Natural killer cell (primary cell): ENCODE results near the gene ADAMTS17. TPM values are rescaled to one million over a fixed set of nuclear protein-coding genes. Genes with fewer than 3 reads are reported as not detected.

ENCODE experiments used
- ATAC-seq, 3 donors: fragments of 150-1000 bp in 2 of 3; fragments of 200-7000 bp in 1 of 3; cut with Tn5 transposase; 1 replicate in 1 of 3; 2 replicates in 2 of 3; pipeline ENCODE4 v1.10.0; 2021; ENCODE audit warnings: mild to moderate bottlenecking in 2 of 3, moderate library complexity in 2 of 3
- DNase-seq, 2 donors: peaks; one replicate each; pipeline versions ENCODE4 v3.0.0 to v3.0.0-alpha.2; 2013 to 2021; ENCODE audit warnings: mixed read lengths in 1 of 2
- H3K27ac ChIP-seq: one replicate; pipeline ENCODE4 v1.5.1; 2013; ENCODE audit warnings: mild to moderate bottlenecking, low read length
- H3K27me3 ChIP-seq: one replicate; pipeline ENCODE4 v1.6.1; 2013; ENCODE audit warnings: low read length; ENCODE audit not compliant: control insufficient read depth, insufficient read depth
- H3K36me3 ChIP-seq: one replicate; pipeline ENCODE4 v1.6.1; 2013; ENCODE audit warnings: low read length; ENCODE audit not compliant: control insufficient read depth, insufficient read depth
- H3K4me1 ChIP-seq: one replicate; pipeline ENCODE4 v1.6.1; 2013; ENCODE audit warnings: low read length; ENCODE audit not compliant: control insufficient read depth, insufficient read depth
- H3K4me3 ChIP-seq: one replicate; pipeline ENCODE4 v1.5.1; 2013; ENCODE audit warnings: low read length
- H3K9me3 ChIP-seq: one replicate; pipeline ENCODE4 v1.6.1; 2013; ENCODE audit warnings: low read length; ENCODE audit not compliant: control insufficient read depth, insufficient read depth
- H3K27ac Mint-ChIP-seq, 2 donors: one replicate each; pipeline ENCODE4 v1.8.0; 2022; ENCODE audit warnings: mild to moderate bottlenecking in 2 of 2, mixed read lengths in 2 of 2, moderate library complexity in 1 of 2
- H3K27me3 Mint-ChIP-seq, 2 donors: one replicate each; pipeline ENCODE4 v1.8.0; 2022; ENCODE audit warnings: low read depth in 2 of 2, mixed read lengths in 2 of 2
- H3K36me3 Mint-ChIP-seq: one replicate; pipeline ENCODE4 v1.8.0; 2022; ENCODE audit warnings: mixed read lengths
- H3K4me1 Mint-ChIP-seq, 2 donors: one replicate each; pipeline ENCODE4 v1.8.0; 2022; ENCODE audit warnings: mixed read lengths in 2 of 2
- H3K4me3 Mint-ChIP-seq: one replicate; pipeline ENCODE4 v1.8.0; 2022; ENCODE audit warnings: mild to moderate bottlenecking, moderate library complexity, mixed read lengths
- H3K9me3 Mint-ChIP-seq, 2 donors: one replicate each; pipeline ENCODE4 v1.8.0; 2022; ENCODE audit warnings: mixed read lengths in 2 of 2
- CTCF ChIP-seq: fragments of 200-600 bp; IDR thresholded peaks from one replicate; pipeline ENCODE4 v1.8.0; 2022; ENCODE audit warnings: antibody characterized with exemption
- WGBS: methylation state at CpG from one replicate; pipeline ENCODE4 v1.1.7; 2013; ENCODE audit warnings: missing lambda C conversion rate; ENCODE audit not compliant: insufficient coverage; 5-methylcytosine and 5-hydroxymethylcytosine counted together
- intact Hi-C: fragments of 100-400 bp; cut with micrococcal nuclease; formaldehyde crosslinking; loops from one replicate; pipeline ENCODE4 v1.14.2; 2022
- total RNA-seq, 4 donors: library from RNA; stranded (reverse); fragments of 120-200 nt in 1 of 4; gene quantifications; one replicate each; pipeline versions ENCODE4 v1.2.3 to v1.2.4, GENCODE V29; 2013 to 2022

The ADAMTS17 gene
- total RNA-seq, 3 donors from 2014 or later (not counting 1 experiment from before 2014, with no cell fraction given): 4.8 to 9.5 (median 5.3) TPM

- H3K27me3 ChIP-seq: peaks cover 8% of the 10 kb centered on the region
- H3K27ac ChIP-seq: no peak overlapping the region
- H3K36me3 ChIP-seq: no peaks in the 10 kb centered on the region
- intact Hi-C loops: no loop called here
- Mint-ChIP-seq H3K4me1 (peaks cover 46 to 48% of the 10 kb centered on the region in 2 donors), H3K27ac (no peak overlapping the region), H3K9me3 (no peaks in the 10 kb centered on the region), H3K4me3 (no peak overlapping the region), H3K36me3 (no peaks in the 10 kb centered on the region), H3K27me3 (peaks cover 22 to 26% of the 10 kb centered on the region in 2 donors)
- ATAC-seq (no peak), DNase-seq (no peak)
- peaks cover 60% of the 10 kb centered on the region for H3K4me1 ChIP-seq
- WGBS: 88% methylated on average over 6 of the region's 6 CpGs
- H3K4me3 ChIP-seq: no peak overlapping the region
- H3K9me3 ChIP-seq: no peaks in the 10 kb centered on the region
- TF ChIP-seq CTCF: no peak
Measured at GRCh38 chr15:100336061-100336460, 5.7 kb downstream of the ADAMTS17 start.

- Mint-ChIP-seq H3K36me3 (no peaks in the 10 kb centered on the region), H3K27ac (no peak overlapping the region), H3K27me3 (peaks cover 22 to 26% of the 10 kb centered on the region in 2 donors), H3K4me3 (peak overlapping the region; percentile 66), H3K9me3 (no peaks in the 10 kb centered on the region), H3K4me1 (peaks cover 52 to 54% of the 10 kb centered on the region in 2 donors)
- TF ChIP-seq CTCF: no peak
- H3K4me1 ChIP-seq: peaks cover 61% of the 10 kb centered on the region
- intact Hi-C loops: no loop called here
- no peak overlapping the region for H3K4me3 ChIP-seq
- 84% methylated on average over 9 of the region's 9 CpGs for WGBS
- ATAC-seq: no peak
- H3K9me3 ChIP-seq: no peaks in the 10 kb centered on the region
- no peak overlapping the region for H3K27ac ChIP-seq
- peaks cover 5% of the 10 kb centered on the region for H3K27me3 ChIP-seq
- no peak for DNase-seq
- H3K36me3 ChIP-seq: no peaks in the 10 kb centered on the region
Measured at GRCh38 chr15:100335335-100335999, 6.3 kb downstream of the ADAMTS17 start.

- no peaks in the 10 kb centered on the region for H3K36me3 ChIP-seq
- no peaks in the 10 kb centered on the region for H3K27me3 ChIP-seq
- peak overlapping the region; percentile 66 for H3K4me3 Mint-ChIP-seq
- no peaks in the 10 kb centered on the region for H3K9me3 Mint-ChIP-seq
- no peaks in the 10 kb centered on the region for H3K9me3 ChIP-seq
- H3K27me3 Mint-ChIP-seq: peaks cover 22 to 25% of the 10 kb centered on the region in 2 donors
- peaks cover 61% of the 10 kb centered on the region for H3K4me1 ChIP-seq
- H3K4me1 Mint-ChIP-seq: peaks cover 57 to 60% of the 10 kb centered on the region in 2 donors
- peak overlapping the region in 1 of 2 donors; percentile 48 for H3K27ac Mint-ChIP-seq
- no peaks in the 10 kb centered on the region for H3K36me3 Mint-ChIP-seq
- H3K4me3 ChIP-seq: no peak overlapping the region
- no peak overlapping the region for H3K27ac ChIP-seq
- 78% methylated on average over 11 of the region's 11 CpGs for WGBS
- TF ChIP-seq CTCF: no peak
- intact Hi-C loops: no loop called here
- DNase-seq: no peak
- no peak for ATAC-seq
Measured at GRCh38 chr15:100334905-100335304, 6.9 kb downstream of the ADAMTS17 start.

- peak overlapping the region; percentile 66 for H3K4me3 Mint-ChIP-seq
- H3K27me3 Mint-ChIP-seq: peaks cover 20 to 21% of the 10 kb centered on the region in 2 donors
- no peaks in the 10 kb centered on the region for H3K9me3 Mint-ChIP-seq
- Histone ChIP-seq H3K9me3 (no peaks in the 10 kb centered on the region), H3K27ac (no peak overlapping the region), H3K4me3 (no peak overlapping the region), H3K4me1 (peaks cover 65% of the 10 kb centered on the region), H3K36me3 (no peaks in the 10 kb centered on the region), H3K27me3 (no peaks in the 10 kb centered on the region)
- TF ChIP-seq CTCF: no peak
- peak overlapping the region in 1 of 2 donors; percentile 61 for H3K27ac Mint-ChIP-seq
- H3K4me1 Mint-ChIP-seq: peaks cover 57 to 62% of the 10 kb centered on the region in 2 donors
- DNase-seq (no peak), ATAC-seq (no peak)
- 80% methylated on average over 19 of the region's 19 CpGs for WGBS
- intact Hi-C loops: no loop called here
- no peaks in the 10 kb centered on the region for H3K36me3 Mint-ChIP-seq
Measured at GRCh38 chr15:100334456-100334855, 7.3 kb downstream of the ADAMTS17 start.
